ENCODE measurements around the gene KBTBD12. TPM values are rescaled to one million over a fixed set of nuclear protein-coding genes. Genes with fewer than 3 reads are reported as not detected.
A peak's percentile ranks its signal among the peaks of the same experiment; 100 is the strongest.
"Not testable (repeated sequence)": the region's sequence is repeated elsewhere in the genome, so short reads cannot be mapped to it uniquely, and the experiment has no call there.

KBTBD12 gene
- total and polyA plus RNA-seq, 7 experiments from 2014 or later = not detected

DNA sequence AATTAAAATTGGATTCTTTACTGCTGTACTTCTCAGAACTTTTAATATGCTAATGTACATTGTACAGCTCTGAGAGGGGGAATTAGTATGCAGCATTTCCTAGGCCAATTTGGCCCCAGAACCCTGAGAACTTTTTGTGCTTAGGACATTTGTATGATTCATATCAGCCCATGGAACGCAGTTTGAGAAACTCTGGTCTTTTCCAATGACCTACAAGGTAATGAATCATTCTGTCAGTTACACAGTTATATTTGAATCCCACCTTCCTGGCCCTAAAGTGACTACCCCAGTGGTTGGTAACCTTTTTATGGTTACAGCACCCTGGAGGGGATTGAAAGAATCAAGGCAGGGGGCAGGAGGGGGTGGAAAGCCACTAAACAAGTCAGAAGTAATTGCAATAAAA is 25.6 kb upstream of the KBTBD12 start:
- H3K36me3 Mint-ChIP-seq = peaks cover 0 to 11% (median 4%) of the 10 kb centered on the region in 5 donors
- intact Hi-C loops (cut with micrococcal nuclease) = no loop called here
- Histone ChIP-seq H3K4me3 (ENCODE audit: low read length) (no peak overlapping the region), H3K27me3 (ENCODE audit: control insufficient read depth in 2 of 2, insufficient read depth in 2 of 2, low read length in 2 of 2) (no peaks in the 10 kb centered on the region), H3K36me3 (ENCODE audit: control insufficient read depth in 2 of 3, insufficient read depth in 3 of 3, low read length in 3 of 3) (no peaks in the 10 kb centered on the region), H3K9me3 (ENCODE audit: control insufficient read depth in 2 of 3, low read length in 3 of 3) (peaks cover 0 to 18% (median 0%) of the 10 kb centered on the region in 3 experiments), H3K27ac (ENCODE audit: low read depth, low read length) (no peak overlapping the region), H3K4me1 (ENCODE audit: control insufficient read depth in 2 of 2, insufficient read depth in 2 of 2, low read length in 2 of 2) (no peaks in the 10 kb centered on the region)
- H3K9me3 Mint-ChIP-seq = peaks cover 8 to 31% (median 14%) of the 10 kb centered on the region in 11 donors
- CTCF ChIA-PET = no interaction called here
- H3K4me1 Mint-ChIP-seq = peaks cover 0 to 3% (median 0%) of the 10 kb centered on the region in 7 donors
- DNase-seq (no peak), ATAC-seq (no peak)
- H3K27me3 Mint-ChIP-seq = peaks cover 0 to 25% (median 12%) of the 10 kb centered on the region in 5 donors
- H3K4me3 Mint-ChIP-seq = no peak overlapping the region
- POLR2A ChIA-PET = no interaction called here
- H3K27ac Mint-ChIP-seq = no peak overlapping the region

DNA sequence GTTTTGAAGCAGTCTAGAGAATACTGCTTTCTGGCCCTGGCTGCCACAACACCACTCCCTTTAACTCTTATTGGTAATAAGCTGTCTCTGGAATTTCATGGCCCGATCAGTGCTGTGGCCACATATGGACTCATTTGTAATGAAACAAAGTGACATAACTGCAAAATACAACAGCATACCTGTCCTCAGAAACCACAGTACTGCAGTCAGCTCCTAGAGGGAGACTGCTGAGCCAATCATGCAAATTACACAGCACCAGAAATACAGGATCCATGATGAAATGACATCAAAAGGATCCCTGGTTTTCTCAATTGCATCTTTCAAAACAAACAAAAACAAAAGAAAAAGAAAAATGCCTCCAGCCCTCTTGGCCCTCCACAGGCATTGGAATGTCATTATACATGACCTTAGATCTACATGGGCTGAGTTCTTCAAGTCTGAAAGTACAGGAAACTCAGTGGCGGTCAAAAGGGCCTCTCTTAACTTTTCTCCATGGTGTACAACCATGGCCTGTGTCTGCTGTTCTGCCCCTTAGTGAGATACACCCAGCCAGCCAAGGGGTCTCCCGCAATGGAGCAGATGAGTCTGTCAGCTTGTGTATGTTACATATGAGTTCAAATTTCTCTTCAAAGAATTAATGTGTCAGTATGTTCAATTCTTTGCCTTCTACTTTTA is 24.9 kb upstream of the KBTBD12 start:
- H3K4me3 Mint-ChIP-seq = no peak overlapping the region
- no peak overlapping the region for H3K27ac ChIP-seq (ENCODE audit: low read depth, low read length)
- intact Hi-C loops (cut with micrococcal nuclease) = no loop called here
- no peak overlapping the region for H3K27ac Mint-ChIP-seq
- peaks cover 0 to 25% (median 12%) of the 10 kb centered on the region in 5 donors for H3K27me3 Mint-ChIP-seq
- peaks cover 0 to 11% (median 4%) of the 10 kb centered on the region in 5 donors for H3K36me3 Mint-ChIP-seq
- ATAC-seq (no peak), DNase-seq (no peak)
- H3K9me3 ChIP-seq (ENCODE audit: control insufficient read depth in 2 of 3, low read length in 3 of 3) = peaks cover 0 to 18% (median 0%) of the 10 kb centered on the region in 3 experiments
- POLR2A ChIA-PET = no interaction called here
- H3K4me1 Mint-ChIP-seq = peaks cover 0 to 3% (median 0%) of the 10 kb centered on the region in 7 donors
- CTCF ChIA-PET = no interaction called here
- H3K36me3 ChIP-seq (ENCODE audit: control insufficient read depth in 2 of 3, insufficient read depth in 3 of 3, low read length in 3 of 3) = no peaks in the 10 kb centered on the region
- no peaks in the 10 kb centered on the region for H3K4me1 ChIP-seq (ENCODE audit: control insufficient read depth in 2 of 2, insufficient read depth in 2 of 2, low read length in 2 of 2)
- peaks cover 8 to 31% (median 14%) of the 10 kb centered on the region in 11 donors for H3K9me3 Mint-ChIP-seq
- H3K27me3 ChIP-seq (ENCODE audit: control insufficient read depth in 2 of 2, insufficient read depth in 2 of 2, low read length in 2 of 2) = no peaks in the 10 kb centered on the region
- no peak overlapping the region for H3K4me3 ChIP-seq (ENCODE audit: low read length)

- intact Hi-C loops (cut with micrococcal nuclease) = not testable (repeated sequence)
Measured at GRCh38 chr3:127890651-127891290, 24.3 kb upstream of the KBTBD12 start.

GRCh38 chr3:127894481-127894880 is 20.6 kb upstream of the KBTBD12 start:
- H3K4me3 Mint-ChIP-seq = no peak overlapping the region
- no peak for DNase-seq
- intact Hi-C loops (cut with micrococcal nuclease) = no loop called here

More at GRCh38 chr3:127890651-127891290, 24.3 kb upstream of the KBTBD12 start:
- H3K4me3 Mint-ChIP-seq; H3K4me1 Mint-ChIP-seq; H3K27me3 ChIP-seq (ENCODE audit: control insufficient read depth in 2 of 2, insufficient read depth in 2 of 2, low read length in 2 of 2); H3K27ac Mint-ChIP-seq; ATAC-seq; CTCF ChIA-PET; POLR2A ChIA-PET; H3K4me1 ChIP-seq (ENCODE audit: control insufficient read depth in 2 of 2, insufficient read depth in 2 of 2, low read length in 2 of 2); H3K27ac ChIP-seq (ENCODE audit: low read depth, low read length); H3K4me3 ChIP-seq (ENCODE audit: low read length); H3K36me3 ChIP-seq (ENCODE audit: control insufficient read depth in 2 of 3, insufficient read depth in 3 of 3, low read length in 3 of 3): not testable (repeated sequence)
- H3K27me3 Mint-ChIP-seq = peaks cover 0 to 23% (median 11%) of the 10 kb centered on the region in 5 donors
- H3K9me3 ChIP-seq (ENCODE audit: control insufficient read depth in 2 of 3, low read length in 3 of 3) = peaks cover 0 to 18% (median 0%) of the 10 kb centered on the region in 3 experiments
- peaks cover 0 to 11% (median 4%) of the 10 kb centered on the region in 5 donors for H3K36me3 Mint-ChIP-seq
- peak in 1 of 9 donors; percentile 31 for DNase-seq
- H3K9me3 Mint-ChIP-seq = peaks cover 8 to 31% (median 14%) of the 10 kb centered on the region in 11 donors

DNA sequence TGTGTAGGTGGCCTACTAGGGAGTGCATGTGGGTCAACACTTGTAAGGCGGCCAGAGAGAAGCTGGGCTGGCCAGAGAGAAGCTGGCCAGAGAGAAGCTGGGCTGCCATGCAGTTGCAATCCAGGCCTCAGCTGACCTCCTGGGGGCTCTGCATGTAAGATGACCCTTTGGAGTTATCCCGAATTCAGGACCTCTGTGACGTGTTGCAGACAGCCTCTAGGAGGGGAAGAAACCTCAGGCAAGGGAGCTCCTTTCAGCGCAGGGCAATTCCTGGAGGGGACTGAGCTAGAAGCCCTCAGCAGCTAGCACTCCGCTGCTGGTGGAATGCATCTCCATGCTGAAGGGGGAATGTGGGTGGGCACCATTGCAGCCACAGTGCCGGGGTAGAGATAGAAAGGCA is 15.8 kb upstream of the KBTBD12 start:
- ChIA-PET POLR2A (no interaction called here), CTCF (no interaction called here)
- Mint-ChIP-seq H3K36me3 (peaks cover 0 to 13% (median 3%) of the 10 kb centered on the region in 5 donors), H3K9me3 (peaks cover 0 to 6% (median 4%) of the 10 kb centered on the region in 11 donors), H3K27ac (no peak overlapping the region), H3K4me3 (no peak overlapping the region), H3K4me1 (peaks cover 0 to 1% (median 0%) of the 10 kb centered on the region in 7 donors), H3K27me3 (peaks cover 0 to 16% (median 7%) of the 10 kb centered on the region in 5 donors)
- Histone ChIP-seq H3K27me3 (ENCODE audit: control insufficient read depth in 2 of 2, insufficient read depth in 2 of 2, low read length in 2 of 2) (no peaks in the 10 kb centered on the region), H3K4me3 (ENCODE audit: low read length) (no peak overlapping the region), H3K9me3 (ENCODE audit: control insufficient read depth in 2 of 3, low read length in 3 of 3) (no peaks in the 10 kb centered on the region), H3K36me3 (ENCODE audit: control insufficient read depth in 2 of 3, insufficient read depth in 3 of 3, low read length in 3 of 3) (no peaks in the 10 kb centered on the region), H3K4me1 (ENCODE audit: control insufficient read depth in 2 of 2, insufficient read depth in 2 of 2, low read length in 2 of 2) (no peaks in the 10 kb centered on the region), H3K27ac (ENCODE audit: low read depth, low read length) (no peak overlapping the region)
- ATAC-seq (no peak), DNase-seq (no peak)
- intact Hi-C loops (cut with micrococcal nuclease) = no loop called here

More at GRCh38 chr3:127894481-127894880, 20.6 kb upstream of the KBTBD12 start:
- no peak overlapping the region for H3K27ac ChIP-seq (ENCODE audit: low read depth, low read length)
- ATAC-seq = no peak
- H3K9me3 ChIP-seq (ENCODE audit: control insufficient read depth in 2 of 3, low read length in 3 of 3) = peaks cover 0 to 18% (median 0%) of the 10 kb centered on the region in 3 experiments
- H3K27ac Mint-ChIP-seq = no peak overlapping the region
- H3K4me1 ChIP-seq (ENCODE audit: control insufficient read depth in 2 of 2, insufficient read depth in 2 of 2, low read length in 2 of 2) = no peaks in the 10 kb centered on the region
- no peak overlapping the region for H3K4me3 ChIP-seq (ENCODE audit: low read length)
- H3K27me3 Mint-ChIP-seq = peaks cover 0 to 14% (median 0%) of the 10 kb centered on the region in 5 donors
- ChIA-PET CTCF (no interaction called here), POLR2A (no interaction called here)
- peaks cover 0 to 3% (median 0%) of the 10 kb centered on the region in 7 donors for H3K4me1 Mint-ChIP-seq
- H3K27me3 ChIP-seq (ENCODE audit: control insufficient read depth in 2 of 2, insufficient read depth in 2 of 2, low read length in 2 of 2) = no peaks in the 10 kb centered on the region
- H3K36me3 ChIP-seq (ENCODE audit: control insufficient read depth in 2 of 3, insufficient read depth in 3 of 3, low read length in 3 of 3) = no peaks in the 10 kb centered on the region
- peaks cover 8 to 31% (median 14%) of the 10 kb centered on the region in 11 donors for H3K9me3 Mint-ChIP-seq
- peaks cover 0 to 11% (median 4%) of the 10 kb centered on the region in 5 donors for H3K36me3 Mint-ChIP-seq

DNA sequence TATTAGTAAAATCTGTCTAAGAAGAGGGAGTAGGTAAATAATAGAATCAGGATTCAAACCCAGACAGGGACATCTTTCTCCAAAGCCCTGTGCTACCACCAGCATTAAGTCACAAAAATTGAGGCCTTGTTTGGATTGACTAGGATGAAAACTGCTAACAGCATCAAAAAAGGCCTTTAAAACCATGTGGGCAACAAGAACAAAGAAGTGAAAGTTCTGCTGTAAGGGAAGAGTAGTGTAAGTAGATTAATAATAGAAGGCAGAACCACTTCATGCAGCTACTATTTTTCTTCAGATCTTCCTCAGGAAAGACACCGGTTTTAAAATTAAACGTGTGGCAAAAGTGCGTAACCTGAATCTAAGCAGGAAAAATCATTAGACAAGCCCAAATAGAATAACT is 15.3 kb upstream of the KBTBD12 start:
- H3K9me3 ChIP-seq (ENCODE audit: control insufficient read depth in 2 of 3, low read length in 3 of 3) = no peaks in the 10 kb centered on the region
- no peak overlapping the region for H3K27ac Mint-ChIP-seq
- ChIA-PET CTCF (no interaction called here), POLR2A (no interaction called here)
- H3K27me3 Mint-ChIP-seq = peaks cover 0 to 21% (median 11%) of the 10 kb centered on the region in 5 donors
- no peak for ATAC-seq
- no peak overlapping the region for H3K27ac ChIP-seq (ENCODE audit: low read depth, low read length)
- peaks cover 0 to 10% (median 8%) of the 10 kb centered on the region in 11 donors for H3K9me3 Mint-ChIP-seq
- H3K4me1 ChIP-seq (ENCODE audit: control insufficient read depth in 2 of 2, insufficient read depth in 2 of 2, low read length in 2 of 2) = no peaks in the 10 kb centered on the region
- H3K4me3 ChIP-seq (ENCODE audit: low read length) = no peak overlapping the region
- H3K36me3 ChIP-seq (ENCODE audit: control insufficient read depth in 2 of 3, insufficient read depth in 3 of 3, low read length in 3 of 3) = no peaks in the 10 kb centered on the region
- H3K4me1 Mint-ChIP-seq = peaks cover 0 to 1% (median 0%) of the 10 kb centered on the region in 7 donors
- no peaks in the 10 kb centered on the region for H3K27me3 ChIP-seq (ENCODE audit: control insufficient read depth in 2 of 2, insufficient read depth in 2 of 2, low read length in 2 of 2)
- H3K36me3 Mint-ChIP-seq = peaks cover 0 to 19% (median 8%) of the 10 kb centered on the region in 5 donors
- H3K4me3 Mint-ChIP-seq = no peak overlapping the region
- intact Hi-C loops (cut with micrococcal nuclease) = no loop called here
- DNase-seq = no peak
